CD4-positive, alpha-beta memory T cell (primary cell): ENCODE results near the gene HOXA10. TPM values are rescaled to one million over a fixed set of nuclear protein-coding genes. Genes with fewer than 3 reads are reported as not detected.

Source experiments
- CTCF ChIA-PET: fragments of 350-600 bp; sonication (Branson Sonifier 250); formaldehyde crosslinking; loops from one replicate; lab custom pipeline; 2021; ENCODE audit warnings: inconsistent platforms; ENCODE audit not compliant: partially characterized antibody; lab: Charles Lee
- POLR2A ChIA-PET: fragments of 350-600 bp; sonication (Branson Sonifier 250); formaldehyde crosslinking; loops from one replicate; lab custom pipeline; 2021; ENCODE audit not compliant: partially characterized antibody; lab: Charles Lee
- DNase-seq, 5 donors: peaks; one replicate each; pipeline versions ENCODE4 v3.0.0 to v3.0.0-alpha.2; 2020 to 2022; ENCODE audit warnings: mixed read lengths in 1 of 5
- H3K27ac ChIP-seq: one replicate; pipeline ENCODE4 v1.7.0; 2013; ENCODE audit warnings: low read depth, low read length
- H3K27me3 ChIP-seq: 2 replicates; pipeline ENCODE4 v1.7.0; 2013; ENCODE audit warnings: mild to moderate bottlenecking, low read length, moderate library complexity; ENCODE audit not compliant: insufficient read depth
- H3K36me3 ChIP-seq: 2 replicates; pipeline ENCODE4 v1.7.0; 2013; ENCODE audit warnings: mild to moderate bottlenecking, low read length, moderate library complexity; ENCODE audit not compliant: insufficient read depth
- H3K4me1 ChIP-seq: 2 replicates; pipeline ENCODE4 v1.7.0; 2013; ENCODE audit warnings: mild to moderate bottlenecking, low read length, moderate library complexity; ENCODE audit not compliant: insufficient read depth
- H3K4me3 ChIP-seq, 2 donors: one replicate each; pipeline ENCODE4 v1.7.0; 2013; ENCODE audit warnings: low read length in 2 of 2, mild to moderate bottlenecking in 1 of 2
- H3K9me3 ChIP-seq, 2 donors: one replicate each; pipeline ENCODE4 v1.7.0; 2013; ENCODE audit warnings: low read length in 2 of 2, control low read depth in 1 of 2; ENCODE audit not compliant: control insufficient read depth in 1 of 2
- H3K27ac Mint-ChIP-seq, 7 donors: one replicate each; pipeline ENCODE4 v1.8.0; 2020 to 2021; ENCODE audit warnings: mixed read lengths in 7 of 7, mild to moderate bottlenecking in 6 of 7, inconsistent platforms in 3 of 7, moderate library complexity in 3 of 7
- H3K27me3 Mint-ChIP-seq, 2 donors: one replicate each; pipeline ENCODE4 v1.8.0; 2020 to 2021; ENCODE audit warnings: mixed read lengths in 2 of 2
- H3K36me3 Mint-ChIP-seq, 2 donors: one replicate each; pipeline ENCODE4 v1.8.0; 2020 to 2021; ENCODE audit warnings: mixed read lengths in 2 of 2, inconsistent platforms in 1 of 2, mild to moderate bottlenecking in 1 of 2
- H3K4me1 Mint-ChIP-seq, 4 donors: one replicate each; pipeline ENCODE4 v1.8.0; 2020 to 2021; ENCODE audit warnings: mixed read lengths in 4 of 4, mild to moderate bottlenecking in 1 of 4
- H3K4me3 Mint-ChIP-seq, 8 donors: one replicate each; pipeline ENCODE4 v1.8.0; 2020 to 2021; ENCODE audit warnings: mixed read lengths in 8 of 8, mild to moderate bottlenecking in 7 of 8, moderate library complexity in 6 of 8, inconsistent platforms in 3 of 8
- H3K9me3 Mint-ChIP-seq, 8 donors: one replicate each; pipeline ENCODE4 v1.8.0; 2020 to 2021; ENCODE audit warnings: mixed read lengths in 8 of 8, mild to moderate bottlenecking in 5 of 8, inconsistent platforms in 3 of 8, moderate library complexity in 1 of 8
- intact Hi-C: fragments of 100-400 bp; cut with micrococcal nuclease; formaldehyde crosslinking; loops from one replicate; pipeline ENCODE4 v1.15.1; 2023
- polyA plus RNA-seq, 2 donors: library from polyadenylated mRNA; unstranded; fragments of 300-500 nt; fragmentation: Illumina TruSeq; gene quantifications; one replicate each; pipeline ENCODE4 v1.2.3, GENCODE V29; 2021
- total RNA-seq, 2 experiments: library from RNA; stranded (reverse); gene quantifications; one replicate each; pipeline ENCODE4 v1.2.3, GENCODE V29; 2021

Gene HOXA10
- total and polyA plus RNA-seq, 4 experiments from 2014 or later = not detected

- POLR2A ChIA-PET = interaction anchor here (1.9 kb wide), 1 partner anchor 12 kb away, joined by 7 read pairs; no protein-coding TSS in a partner anchor
- H3K36me3 Mint-ChIP-seq = no peaks in the 10 kb centered on the region
- intact Hi-C loops = loop anchor here (5.0 to 10.0 kb wide), 2 partner anchors 462 to 975 kb away; partner anchors contain the start of gene HIBADH
Measured at GRCh38 chr7:27199849-27200760, 26.0 kb upstream of the HOXA10 start, which contains the start of gene HOXA13. Gene HOXA13 (minus strand): TSS chr7:27200091. CDS start chr7:27200077, 14 bp downstream.

GRCh38 chr7:27198871-27199801 is 25.0 kb upstream of the HOXA10 start:
- no peaks in the 10 kb centered on the region for H3K36me3 Mint-ChIP-seq
- ChIA-PET CTCF (interaction anchor here (0.8 to 1.5 kb wide), 6 partner anchors 9 to 878 kb away, joined by 3 to 6 read pairs (median 5); no protein-coding TSS in a partner anchor), POLR2A (interaction anchor here (0.8 to 1.9 kb wide), 3 partner anchors 8 to 15 kb away, joined by 3 to 7 read pairs (median 3); no protein-coding TSS in a partner anchor)
- H3K27ac Mint-ChIP-seq = peak overlapping the region in 2 of 7 donors; percentile 33 to 81
- H3K27me3 ChIP-seq = peaks cover 75% of the 10 kb centered on the region
- H3K9me3 ChIP-seq = no peaks in the 10 kb centered on the region
- H3K4me1 ChIP-seq = peaks cover 31% of the 10 kb centered on the region
- H3K36me3 ChIP-seq = no peaks in the 10 kb centered on the region
- H3K4me3 ChIP-seq = no peak overlapping the region
- intact Hi-C loops = loop anchor here (5.0 to 10.0 kb wide), 2 partner anchors 463 to 976 kb away; partner anchors contain the start of gene HIBADH
- no peak overlapping the region for H3K27ac ChIP-seq
- H3K9me3 Mint-ChIP-seq = peaks cover 0 to 7% (median 2%) of the 10 kb centered on the region in 8 donors
- peak in 1 of 5 donors; percentile 23 for DNase-seq
- H3K4me1 Mint-ChIP-seq = peaks cover 23 to 47% (median 29%) of the 10 kb centered on the region in 4 donors
- H3K27me3 Mint-ChIP-seq = peaks cover 69 to 79% of the 10 kb centered on the region in 2 donors
- H3K4me3 Mint-ChIP-seq = peak overlapping the region in 7 of 8 donors; percentile 54 to 79 (median 73)

More at GRCh38 chr7:27199849-27200760, 26.0 kb upstream of the HOXA10 start, which contains the start of gene HOXA13:
- peak within 1 kb of the TSS; percentile 67 to 91 (median 81) for H3K4me3 Mint-ChIP-seq
- peaks cover 27 to 54% (median 34%) of the 10 kb centered on the region in 4 donors for H3K4me1 Mint-ChIP-seq
- no peaks in the 10 kb centered on the region for H3K36me3 ChIP-seq
- no peak within 1 kb of the TSS for H3K4me3 ChIP-seq
- H3K9me3 Mint-ChIP-seq = peaks cover 0 to 9% (median 2%) of the 10 kb centered on the region in 8 donors
- peaks cover 74% of the 10 kb centered on the region for H3K27me3 ChIP-seq
- peak in 1 of 5 donors; percentile 24 for DNase-seq
- H3K27ac Mint-ChIP-seq = peak within 1 kb of the TSS in 5 of 7 donors; percentile 48 to 87 (median 69)
- H3K27me3 Mint-ChIP-seq = peaks cover 70 to 77% of the 10 kb centered on the region in 2 donors
- no peaks in the 10 kb centered on the region for H3K9me3 ChIP-seq
- CTCF ChIA-PET = interaction anchor here (0.8 to 1.5 kb wide), 2 partner anchors 20 to 21 kb away, joined by 3 to 5 read pairs; no protein-coding TSS in a partner anchor
- H3K4me1 ChIP-seq = peaks cover 36% of the 10 kb centered on the region
- H3K27ac ChIP-seq = no peak within 1 kb of the TSS

GRCh38 chr7:27198138-27198841 is 24.2 kb upstream of the HOXA10 start:
- no peak for DNase-seq
- Histone ChIP-seq H3K4me3 (no peak overlapping the region), H3K9me3 (no peaks in the 10 kb centered on the region), H3K36me3 (no peaks in the 10 kb centered on the region), H3K4me1 (peaks cover 34% of the 10 kb centered on the region), H3K27me3 (peaks cover 75% of the 10 kb centered on the region), H3K27ac (no peak overlapping the region)
- Mint-ChIP-seq H3K4me1 (peaks cover 21 to 53% (median 33%) of the 10 kb centered on the region in 4 donors), H3K36me3 (no peaks in the 10 kb centered on the region), H3K27me3 (peaks cover 72 to 78% of the 10 kb centered on the region in 2 donors), H3K4me3 (peak overlapping the region in 6 of 8 donors; percentile 3 to 73 (median 28)), H3K9me3 (peaks cover 0 to 7% (median 2%) of the 10 kb centered on the region in 8 donors), H3K27ac (peak overlapping the region in 3 of 7 donors; percentile 3 to 44 (median 33))
- intact Hi-C loops = loop anchor here (5.0 to 10.0 kb wide), 2 partner anchors 464 to 977 kb away; partner anchors contain the start of gene HIBADH
- ChIA-PET CTCF (interaction anchor here (0.8 to 1.5 kb wide), 6 partner anchors 8 to 878 kb away, joined by 3 to 6 read pairs (median 5); no protein-coding TSS in a partner anchor), POLR2A (interaction anchor here (0.8 to 1.9 kb wide), 3 partner anchors 8 to 15 kb away, joined by 3 to 7 read pairs (median 3); no protein-coding TSS in a partner anchor)

- Mint-ChIP-seq H3K9me3 (peaks cover 0 to 7% (median 2%) of the 10 kb centered on the region in 8 donors), H3K36me3 (no peaks in the 10 kb centered on the region), H3K27me3 (peaks cover 70 to 75% of the 10 kb centered on the region in 2 donors), H3K4me3 (peak overlapping the region in 2 of 8 donors; percentile 0 to 9), H3K4me1 (peaks cover 21 to 54% (median 36%) of the 10 kb centered on the region in 4 donors), H3K27ac (peak overlapping the region in 2 of 7 donors; percentile 33 to 77)
- Histone ChIP-seq H3K36me3 (no peaks in the 10 kb centered on the region), H3K9me3 (no peaks in the 10 kb centered on the region), H3K4me3 (no peak overlapping the region), H3K27me3 (peaks cover 74% of the 10 kb centered on the region), H3K4me1 (peaks cover 41% of the 10 kb centered on the region), H3K27ac (no peak overlapping the region)
- DNase-seq = no peak
- ChIA-PET CTCF (no interaction called here), POLR2A (no interaction called here)
- intact Hi-C loops = loop anchor here (2.0 to 10.0 kb wide), 3 partner anchors 465 to 977 kb away; partner anchors contain the start of gene HIBADH
Measured at GRCh38 chr7:27197137-27198042, 23.3 kb upstream of the HOXA10 start.

GRCh38 chr7:27196287-27196767 is 22.2 kb upstream of the HOXA10 start:
- peaks cover 0 to 9% (median 2%) of the 10 kb centered on the region in 8 donors for H3K9me3 Mint-ChIP-seq
- peak overlapping the region in 2 of 7 donors; percentile 61 to 74 for H3K27ac Mint-ChIP-seq
- Histone ChIP-seq H3K27ac (no peak overlapping the region), H3K9me3 (no peaks in the 10 kb centered on the region), H3K27me3 (peaks cover 76% of the 10 kb centered on the region), H3K36me3 (no peaks in the 10 kb centered on the region), H3K4me1 (peaks cover 45% of the 10 kb centered on the region), H3K4me3 (no peak overlapping the region)
- peak; percentile 71 to 79 (median 75) for DNase-seq
- H3K4me1 Mint-ChIP-seq = peaks cover 20 to 54% (median 33%) of the 10 kb centered on the region in 4 donors
- peak overlapping the region in 1 of 8 donors; percentile 52 for H3K4me3 Mint-ChIP-seq
- no peaks in the 10 kb centered on the region for H3K36me3 Mint-ChIP-seq
- intact Hi-C loops = loop anchor here (1.0 to 10.0 kb wide), 8 partner anchors 380 to 978 kb away; partner anchors contain the start of gene HIBADH
- peaks cover 65 to 72% of the 10 kb centered on the region in 2 donors for H3K27me3 Mint-ChIP-seq
- POLR2A ChIA-PET = interaction anchor here (1.1 to 2.3 kb wide), 3 partner anchors 11 to 544 kb away, joined by 4 to 9 read pairs (median 4); partner anchors contain the start of genes HOXA11 and TAX1BP1
- CTCF ChIA-PET = interaction anchor here (0.7 to 3.3 kb wide), 39 partner anchors 9 to 1303 kb away, joined by 3 to 39 read pairs (median 5); partner anchors contain the start of genes HOXA10 and HOXA11
